ENCODE data around the gene PPP2R2C. TPM values are rescaled to one million over a fixed set of nuclear protein-coding genes. Genes with fewer than 3 reads are reported as not detected.

Gene PPP2R2C
- polyA plus RNA-seq, 1 of the 3 experiments (the other 2 are of a cell fraction) = 0.21 TPM

GRCh38 chr4:6420036-6420435 is 52.4 kb downstream of the PPP2R2C start (continued):
- TF ChIP-seq PBX3 (IDR thresholded peaks at IDR 0.05) (no peak), NFIC (IDR thresholded peaks at IDR 0.05; ENCODE audit: borderline replicate concordance) (no peak), FOXJ3 (CRISPR knock-in tag; IDR thresholded peaks at IDR 0.05) (no peak), TCF12 (IDR thresholded peaks at IDR 0.05) (no peak)

- no peaks in the 10 kb centered on the region for H3F3A ChIP-seq (replicated peaks; ENCODE audit: insufficient read depth)
- WGBS (ENCODE audit: low lambda C conversion rate) = 16% methylated on average over 6 of the region's 6 CpGs
- no peak for TF ChIP-seq REST (IDR thresholded peaks at IDR 0.05; ENCODE audit: low read depth, low read length)
- no peak for TF ChIP-seq SIN3A (IDR thresholded peaks at IDR 0.05; ENCODE audit: borderline replicate concordance, low read depth, low read length)
- no peak for TF ChIP-seq NFIC (IDR thresholded peaks at IDR 0.05; ENCODE audit: borderline replicate concordance)
- TF ChIP-seq MEF2A (IDR thresholded peaks at IDR 0.05; ENCODE audit: borderline replicate concordance, low read depth) = no peak
- TF ChIP-seq RFX5 (IDR thresholded peaks at IDR 0.05; ENCODE audit: low read length) = no peak
- TF ChIP-seq FOXM1 (IDR thresholded peaks at IDR 0.05; ENCODE audit: low read depth) = no peak
- no peak for TF ChIP-seq MXI1 (IDR thresholded peaks at IDR 0.05; ENCODE audit: low read depth, low read length)
- no peak for TF ChIP-seq USF1 (IDR thresholded peaks at IDR 0.05; ENCODE audit: borderline replicate concordance, low read depth)
- TF ChIP-seq RCOR1 (IDR thresholded peaks at IDR 0.05; ENCODE audit: low read length) = no peak
- TF ChIP-seq YY1 (IDR thresholded peaks at IDR 0.05; ENCODE audit: low read depth) = no peak
- no peak for TF ChIP-seq PBX3 (IDR thresholded peaks at IDR 0.05)
- TF ChIP-seq CTCF (IDR thresholded peaks at IDR 0.05) = no peak
- no peak for TF ChIP-seq FOSL2 (IDR thresholded peaks at IDR 0.05; ENCODE audit: borderline replicate concordance, low read depth)
- no peak for TF ChIP-seq ELF1 (IDR thresholded peaks at IDR 0.05)
- no peak for TF ChIP-seq TAF1 (IDR thresholded peaks at IDR 0.05; ENCODE audit: borderline replicate concordance, low read depth, low read length)
- no peak for TF ChIP-seq JUND (IDR thresholded peaks at IDR 0.05)
- no peak for TF ChIP-seq POLR2AphosphoS5 (IDR thresholded peaks at IDR 0.05; ENCODE audit: low read depth, low read length)
- no peak for TF ChIP-seq TEAD4 (IDR thresholded peaks at IDR 0.05; ENCODE audit: borderline replicate concordance, insufficient read depth)
- no peak for TF ChIP-seq USF2 (IDR thresholded peaks at IDR 0.05; ENCODE audit: borderline replicate concordance, low read depth, low read length)
Observed at GRCh38 chr4:6419452-6420028, 52.9 kb downstream of the PPP2R2C start.

More at GRCh38 chr4:6419452-6420028, 52.9 kb downstream of the PPP2R2C start:
- H3K4me3 ChIP-seq (ENCODE audit: low read depth in 2 of 2, low read length in 1 of 2) = no peak overlapping the region
- H4K20me1 ChIP-seq (ENCODE audit: insufficient read depth) = no peaks in the 10 kb centered on the region
- no peak for DNase-seq
- H2AFZ ChIP-seq (ENCODE audit: low read depth) = no peak overlapping the region
- no peak overlapping the region for H3K9ac ChIP-seq
- POLR2A ChIA-PET = no interaction called here
- no peaks in the 10 kb centered on the region for H3K27me3 ChIP-seq (ENCODE audit: insufficient read depth)
- CTCF ChIA-PET = interaction anchor here (0.7 kb wide), 1 partner anchor 130 kb away, joined by 3 read pairs; no protein-coding TSS in a partner anchor
- H3K36me3 ChIP-seq (replicated peaks in 1 of 2; ENCODE audit: control insufficient read depth in 1 of 2, insufficient read depth in 2 of 2, low read length in 1 of 2) = no peaks in the 10 kb centered on the region
- H3K9me3 ChIP-seq = no peaks in the 10 kb centered on the region
- no peaks in the 10 kb centered on the region for H3K9me2 ChIP-seq
- no peak overlapping the region for H3K27ac ChIP-seq (ENCODE audit: low read depth in 2 of 2, low read length in 1 of 2)
- no peaks in the 10 kb centered on the region for H3K79me2 ChIP-seq (ENCODE audit: insufficient read depth)
- peaks cover 0 to 19% of the 10 kb centered on the region in 2 experiments; a peak in 1 of 4 replicates for H3K4me1 ChIP-seq (ENCODE audit: control insufficient read depth in 1 of 2, insufficient read depth in 2 of 2, low read depth in 1 of 2, low read length in 1 of 2)
- no peak overlapping the region for H3K4me2 ChIP-seq

Measured in SK-N-SH (cell line).